VCaP (cell line): Measurements from ENCODE around the gene ACAD9.
"Not testable (repeated sequence)": the region's sequence is repeated elsewhere in the genome, so short reads cannot be mapped to it uniquely, and the experiment has no call there.

ENCODE experiments used
- H3K27ac ChIP-seq: fragments of 450-650 bp; 2 replicates; pipeline ENCODE4 v1.5.1; 2017
- TF ChIP-seq, protein P1 (sequence below): fragments of 450-650 bp; conservative IDR thresholded peaks from 2 replicates; pipeline ENCODE4 v1.5.1; 2017; ENCODE audit warnings: mild to moderate bottlenecking, moderate library complexity

Gene ACAD9

DNA sequence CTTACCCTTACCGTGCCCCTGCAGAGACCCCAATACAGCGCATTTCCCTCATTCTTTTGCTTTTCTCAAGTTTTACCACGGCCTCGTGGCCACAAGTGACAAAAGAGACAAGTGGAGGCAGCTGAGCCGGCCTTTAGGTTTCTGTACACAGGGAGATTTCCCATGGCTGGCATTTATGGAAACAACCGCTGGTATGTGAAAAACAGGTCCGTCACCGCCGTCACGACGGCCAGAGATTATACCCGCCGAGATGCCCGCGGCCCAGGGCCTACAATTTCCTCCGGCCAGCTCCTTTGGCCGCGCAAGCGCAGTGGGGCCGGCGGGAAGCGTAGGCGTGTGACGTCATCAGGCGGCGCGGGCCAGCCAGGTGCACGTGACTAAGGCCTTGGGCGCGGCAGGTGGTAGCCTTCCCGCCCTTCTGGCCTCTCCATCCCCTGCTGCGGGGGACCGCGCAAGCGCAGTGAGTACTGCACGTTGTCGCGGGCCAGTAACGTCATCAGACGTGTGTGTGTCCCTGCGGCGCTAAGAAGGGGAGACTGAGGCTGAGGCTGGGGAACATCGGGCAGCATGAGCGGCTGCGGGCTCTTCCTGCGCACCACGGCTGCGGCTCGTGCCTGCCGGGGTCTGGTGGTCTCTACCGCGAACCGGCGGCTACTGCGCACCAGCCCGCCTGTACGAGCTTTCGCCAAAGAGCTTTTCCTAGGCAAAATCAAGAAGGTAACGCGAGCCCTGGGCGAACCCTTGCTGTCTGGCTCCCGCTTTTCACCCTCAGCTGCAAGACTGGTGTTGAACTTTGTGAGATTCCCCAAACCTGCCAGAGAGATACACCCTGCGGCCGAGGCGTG, at the start of gene ACAD9:
Gene ACAD9, plus strand, starts transcription at position 496 of the 845 bp plus-strand sequence. Its CDS starts 72 bp downstream, at position 568.
- TF ChIP-seq, protein P1, sequence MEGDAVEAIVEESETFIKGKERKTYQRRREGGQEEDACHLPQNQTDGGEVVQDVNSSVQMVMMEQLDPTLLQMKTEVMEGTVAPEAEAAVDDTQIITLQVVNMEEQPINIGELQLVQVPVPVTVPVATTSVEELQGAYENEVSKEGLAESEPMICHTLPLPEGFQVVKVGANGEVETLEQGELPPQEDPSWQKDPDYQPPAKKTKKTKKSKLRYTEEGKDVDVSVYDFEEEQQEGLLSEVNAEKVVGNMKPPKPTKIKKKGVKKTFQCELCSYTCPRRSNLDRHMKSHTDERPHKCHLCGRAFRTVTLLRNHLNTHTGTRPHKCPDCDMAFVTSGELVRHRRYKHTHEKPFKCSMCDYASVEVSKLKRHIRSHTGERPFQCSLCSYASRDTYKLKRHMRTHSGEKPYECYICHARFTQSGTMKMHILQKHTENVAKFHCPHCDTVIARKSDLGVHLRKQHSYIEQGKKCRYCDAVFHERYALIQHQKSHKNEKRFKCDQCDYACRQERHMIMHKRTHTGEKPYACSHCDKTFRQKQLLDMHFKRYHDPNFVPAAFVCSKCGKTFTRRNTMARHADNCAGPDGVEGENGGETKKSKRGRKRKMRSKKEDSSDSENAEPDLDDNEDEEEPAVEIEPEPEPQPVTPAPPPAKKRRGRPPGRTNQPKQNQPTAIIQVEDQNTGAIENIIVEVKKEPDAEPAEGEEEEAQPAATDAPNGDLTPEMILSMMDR, result no peak
- peak within 1 kb of the TSS; percentile 89 for H3K27ac ChIP-seq

DNA sequence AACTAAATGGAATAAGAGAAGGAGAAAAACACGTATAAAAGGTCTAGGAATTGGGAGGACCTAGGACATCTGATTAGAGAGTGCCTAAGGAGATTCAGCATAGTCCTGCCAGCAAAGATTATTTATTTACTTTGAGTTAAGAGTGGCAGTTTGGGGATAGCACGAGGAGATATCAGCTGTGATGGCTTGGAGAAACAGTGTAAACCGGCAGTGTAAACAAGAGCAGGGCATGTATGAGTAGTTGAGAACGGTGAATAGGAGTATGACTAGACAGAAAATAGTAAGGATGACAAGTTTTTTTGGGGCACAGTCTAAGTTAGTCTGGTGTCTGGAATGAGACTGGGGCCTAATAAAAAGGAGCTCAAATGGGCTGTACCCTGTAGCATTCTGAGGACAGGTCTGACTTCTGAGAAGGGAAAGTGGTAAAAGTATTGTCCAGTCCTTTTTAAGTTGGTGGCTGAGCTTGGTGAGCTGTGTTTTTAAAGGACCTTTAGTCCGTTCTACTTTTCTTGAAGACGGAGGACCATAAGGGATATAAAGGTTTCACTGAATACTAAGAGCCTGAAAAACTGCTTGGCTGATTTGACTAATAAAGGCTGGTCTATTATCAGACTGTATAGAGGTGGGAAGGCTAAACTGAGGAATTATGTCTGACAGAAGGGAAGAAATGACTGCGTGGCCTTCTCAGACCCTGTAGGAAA, 49.3 kb upstream of the ACAD9 start:
- H3K27ac ChIP-seq, result peak overlapping the region; percentile 34

DNA sequence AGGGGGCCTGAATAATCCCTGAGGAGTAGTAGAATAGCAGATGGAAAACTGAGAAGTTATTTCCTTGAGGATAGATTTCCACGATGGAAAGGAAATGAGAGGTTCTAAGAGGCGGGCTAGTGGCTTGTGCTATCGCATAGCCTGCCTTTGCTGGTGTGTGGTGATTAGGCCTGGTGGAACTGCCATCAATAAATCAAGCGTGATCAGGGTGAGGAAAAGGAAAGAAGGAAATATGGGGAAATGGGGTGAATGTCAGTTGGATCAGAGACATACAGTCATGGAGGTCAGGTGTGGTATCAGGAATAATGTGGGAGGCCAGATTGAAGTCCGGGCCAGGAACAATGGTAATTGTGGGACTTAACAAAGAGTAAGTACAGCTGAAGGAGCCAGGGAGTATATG, 48.7 kb upstream of the ACAD9 start:
- not testable (repeated sequence) for H3K27ac ChIP-seq

DNA sequence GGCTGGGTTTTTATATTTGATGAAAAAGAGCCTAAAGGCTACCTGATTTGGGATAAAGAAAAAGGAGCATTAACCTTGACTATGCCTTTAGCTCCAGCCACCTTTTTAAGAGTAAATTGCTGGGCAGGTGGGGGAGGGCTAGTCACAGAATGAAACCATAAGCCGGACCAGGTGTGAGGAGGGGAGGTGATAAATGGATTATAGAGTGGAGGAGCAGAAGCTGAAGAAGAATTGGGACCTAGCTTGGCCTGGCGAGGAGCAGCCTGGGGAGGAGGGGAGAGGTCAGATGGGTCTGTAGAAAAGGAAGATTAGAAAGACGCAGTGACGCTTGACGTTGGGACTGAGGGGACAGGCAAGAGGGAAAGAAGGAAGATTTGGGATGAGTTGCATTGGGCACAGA, 46.4 kb upstream of the ACAD9 start:
- H3K27ac ChIP-seq, result not testable (repeated sequence)

DNA sequence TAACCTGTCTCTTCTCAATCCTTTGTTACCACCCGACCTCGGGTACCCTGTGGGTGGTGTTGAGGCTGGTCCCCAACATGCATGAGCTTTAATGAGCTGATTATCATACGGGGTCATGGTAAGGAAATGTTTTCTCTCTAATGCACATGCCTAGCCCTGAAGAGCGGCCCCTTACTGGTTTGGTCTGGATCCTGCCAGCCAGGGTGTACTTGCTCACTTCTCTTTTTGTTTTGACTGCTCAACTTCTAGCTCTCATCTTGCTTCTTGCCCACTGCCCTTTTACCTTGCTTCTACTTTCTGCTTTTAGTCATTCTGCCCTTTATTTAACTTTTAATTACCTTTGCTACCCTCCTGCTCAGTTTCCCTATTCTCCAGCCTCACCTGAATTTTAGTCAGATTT, 44.3 kb upstream of the ACAD9 start:
- no peak overlapping the region for H3K27ac ChIP-seq
- TF ChIP-seq, protein P1, result no peak

DNA sequence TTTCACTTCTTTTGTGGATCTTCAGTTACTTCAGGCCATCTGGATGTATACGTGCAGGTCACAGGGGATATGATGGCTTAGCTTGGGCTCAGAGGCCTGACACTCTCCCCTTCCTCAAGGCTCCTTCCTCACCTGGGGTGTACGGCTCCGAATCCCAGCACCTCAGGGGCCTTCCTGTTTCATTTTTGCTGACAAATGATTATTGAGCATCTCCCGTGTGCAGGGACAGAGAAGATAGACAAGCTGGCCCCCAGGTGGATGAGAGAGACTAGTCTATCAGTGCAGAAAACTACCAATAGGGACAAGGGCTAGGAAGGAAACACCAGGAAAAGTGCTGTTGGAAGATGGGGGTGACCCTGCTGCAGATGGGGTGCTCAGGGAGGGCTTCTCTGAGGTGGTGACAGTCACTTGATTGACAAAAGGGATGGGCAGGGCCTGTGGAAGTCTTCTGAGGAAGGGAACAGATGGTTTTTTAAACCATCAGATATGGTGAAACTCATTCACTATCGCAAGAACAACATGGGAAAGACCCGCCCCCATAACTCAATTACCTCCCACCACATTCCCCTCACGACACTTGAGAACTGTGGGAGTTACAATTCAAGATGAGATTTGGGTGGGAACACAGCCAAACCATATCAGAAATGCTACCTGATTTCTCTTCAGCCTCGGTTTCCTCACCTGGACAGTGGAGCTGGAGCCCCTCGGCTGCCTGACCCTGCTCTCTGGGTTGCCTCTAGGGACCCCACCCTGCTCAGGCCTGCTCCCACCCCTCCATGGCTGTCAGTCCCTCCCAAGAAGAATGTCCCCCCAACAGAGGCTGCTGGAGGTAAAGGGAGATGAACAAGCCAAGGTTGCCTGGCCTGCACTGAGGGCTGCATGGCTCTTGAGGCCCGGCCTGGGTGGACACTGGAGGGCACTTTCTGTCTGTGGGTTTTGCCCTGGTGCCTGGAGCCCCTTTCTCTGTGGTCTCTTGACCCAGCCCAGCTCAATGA, 37.2 kb upstream of the ACAD9 start:
- TF ChIP-seq, protein P1, result no peak

DNA sequence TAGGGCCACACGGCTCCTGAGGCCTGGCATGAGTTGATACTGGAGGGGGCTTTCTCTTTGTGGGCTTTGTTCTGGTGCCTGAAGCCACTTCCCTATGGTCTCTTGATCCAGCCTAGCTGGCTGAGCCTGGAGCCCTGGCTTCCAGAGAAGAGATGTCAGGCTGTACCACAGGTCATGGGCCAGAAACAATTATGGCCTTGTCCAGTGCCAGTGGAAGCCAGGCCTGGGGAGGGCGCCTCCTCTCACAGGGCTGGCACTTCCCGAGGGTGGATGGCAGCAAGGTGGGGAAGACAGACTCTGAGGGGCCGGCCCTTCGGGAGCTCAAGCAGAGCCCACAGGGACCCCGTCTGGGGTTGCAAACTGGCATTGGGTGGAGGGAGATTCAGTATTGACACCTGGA, 34.9 kb upstream of the ACAD9 start:
- H3K27ac ChIP-seq, result no peak overlapping the region
- TF ChIP-seq, protein P1, result no peak

More for the DNA sequence above, 37.2 kb upstream of the ACAD9 start:
- H3K27ac ChIP-seq, result no peak overlapping the region

DNA sequence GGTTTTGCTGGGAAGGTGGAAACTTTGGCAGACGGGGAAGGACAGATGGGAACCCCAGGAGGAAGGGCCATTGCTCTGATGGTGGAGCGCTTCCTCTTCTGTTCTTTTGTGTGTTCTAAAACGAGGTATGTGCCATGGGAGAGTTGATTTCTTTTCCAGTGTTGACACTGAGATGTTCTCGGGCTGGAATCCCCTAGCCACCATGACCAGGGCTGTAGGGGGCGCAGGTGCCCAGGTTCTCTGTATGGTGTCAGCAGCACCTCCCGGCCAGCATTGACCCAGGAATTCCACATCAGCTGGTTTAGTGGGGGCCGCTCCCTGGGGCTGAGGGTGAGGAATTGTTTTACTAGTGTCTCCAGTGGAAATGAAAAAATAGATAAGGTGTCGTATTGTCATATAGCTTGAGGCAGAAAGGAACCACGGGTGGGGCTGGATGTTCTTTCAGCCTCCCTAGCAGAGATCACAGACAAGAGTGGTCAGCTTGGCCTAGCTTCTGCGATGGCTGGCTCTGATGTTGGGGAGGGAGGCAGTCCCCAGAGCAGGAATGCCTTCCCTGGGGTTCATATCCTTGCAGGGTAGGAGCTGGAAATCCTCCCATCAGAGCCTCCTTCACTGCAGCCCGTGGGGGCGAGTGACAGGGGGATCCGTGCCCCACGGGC, 34.2 kb upstream of the ACAD9 start:
- H3K27ac ChIP-seq, result no peak overlapping the region

More for the DNA sequence above, 34.2 kb upstream of the ACAD9 start:
- TF ChIP-seq, protein P1, result no peak
